Measurements from ENCODE around the gene S100A4. TPM values are rescaled to one million over a fixed set of nuclear protein-coding genes. Genes with fewer than 3 reads are reported as not detected.

The S100A4 gene
- total RNA-seq, 4 donors from 2014 or later: 40.8 to 138 (median 78.6) TPM

GRCh38 chr1:153532769-153533599 is 12.6 kb downstream of the S100A4 start:
- H3K9me3 ChIP-seq: no peaks in the 10 kb centered on the region
- no peaks in the 10 kb centered on the region for H3K27me3 ChIP-seq
- intact Hi-C loops (cut with DNase I; ENCODE audit: low total_unique reads): loop anchor here (1.0 kb wide), 1 partner anchor 35 kb away; no protein-coding TSS in a partner anchor
- in situ Hi-C loops (cut with MboI; ENCODE audit: low pct_ligation_motif_present in 1 of 4, low pct_unique_long_range_greater_than_20kb in 1 of 4, low sequenced_read_pairs in 3 of 4): loop anchor here in 1 of 4 donors (25.0 kb wide), 1 partner anchor 454 kb away; the partner anchor contains the start of genes JTB, RAB13 and RPS27
- WGBS, 2 donors (ENCODE audit: low coverage in 1 of 2): 0 to 18% methylated on average over 2 to 33 of the region's 34 CpGs
- TF ChIP-seq, protein P1, sequence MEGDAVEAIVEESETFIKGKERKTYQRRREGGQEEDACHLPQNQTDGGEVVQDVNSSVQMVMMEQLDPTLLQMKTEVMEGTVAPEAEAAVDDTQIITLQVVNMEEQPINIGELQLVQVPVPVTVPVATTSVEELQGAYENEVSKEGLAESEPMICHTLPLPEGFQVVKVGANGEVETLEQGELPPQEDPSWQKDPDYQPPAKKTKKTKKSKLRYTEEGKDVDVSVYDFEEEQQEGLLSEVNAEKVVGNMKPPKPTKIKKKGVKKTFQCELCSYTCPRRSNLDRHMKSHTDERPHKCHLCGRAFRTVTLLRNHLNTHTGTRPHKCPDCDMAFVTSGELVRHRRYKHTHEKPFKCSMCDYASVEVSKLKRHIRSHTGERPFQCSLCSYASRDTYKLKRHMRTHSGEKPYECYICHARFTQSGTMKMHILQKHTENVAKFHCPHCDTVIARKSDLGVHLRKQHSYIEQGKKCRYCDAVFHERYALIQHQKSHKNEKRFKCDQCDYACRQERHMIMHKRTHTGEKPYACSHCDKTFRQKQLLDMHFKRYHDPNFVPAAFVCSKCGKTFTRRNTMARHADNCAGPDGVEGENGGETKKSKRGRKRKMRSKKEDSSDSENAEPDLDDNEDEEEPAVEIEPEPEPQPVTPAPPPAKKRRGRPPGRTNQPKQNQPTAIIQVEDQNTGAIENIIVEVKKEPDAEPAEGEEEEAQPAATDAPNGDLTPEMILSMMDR (IDR thresholded peaks at IDR 0.05): peak; percentile 86 to 97 (median 92)
- TF ChIP-seq POLR2A (IDR thresholded peaks at IDR 0.05): peak; percentile 80
- no peak for TF ChIP-seq EP300 (IDR thresholded peaks at IDR 0.05; ENCODE audit: low read depth)
- TF ChIP-seq POLR2AphosphoS5 (IDR thresholded peaks at IDR 0.05): peak; percentile 38 to 83 (median 79)
- DNase-seq: peak; percentile 92
- H3K36me3 ChIP-seq: no peaks in the 10 kb centered on the region
- peak overlapping the region; percentile 95 to 100 (median 99) for H3K27ac ChIP-seq
- peak overlapping the region; percentile 1 to 81 (median 74) for H3K4me3 ChIP-seq
- peaks cover 17 to 58% (median 52%) of the 10 kb centered on the region in 4 donors for H3K4me1 ChIP-seq

DNA sequence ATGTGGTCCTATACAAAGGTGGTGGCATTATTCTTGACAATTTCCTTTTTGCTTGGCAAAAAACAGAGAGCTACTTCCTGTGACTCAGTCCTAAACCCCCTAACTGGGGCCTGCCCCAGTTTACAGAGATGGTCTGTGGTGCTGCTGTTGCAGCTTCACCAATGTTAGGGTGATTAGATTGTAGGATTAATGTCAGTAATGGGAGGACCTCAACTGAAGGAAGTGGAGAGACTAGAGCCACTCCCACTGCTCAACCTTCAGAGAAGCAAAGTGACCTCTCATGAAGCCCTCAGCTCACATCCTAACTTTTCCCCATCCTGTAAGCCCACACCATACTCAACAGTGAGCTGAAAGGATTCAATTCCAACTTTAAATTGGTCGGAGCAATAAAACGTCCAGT is 13.4 kb downstream of the S100A4 start:
- TF ChIP-seq EP300 (IDR thresholded peaks at IDR 0.05; ENCODE audit: low read depth) (no peak), POLR2AphosphoS5 (IDR thresholded peaks at IDR 0.05) (no peak), POLR2A (IDR thresholded peaks at IDR 0.05) (no peak)
- TF ChIP-seq, protein P1 (IDR thresholded peaks at IDR 0.05): no peak
- intact Hi-C loops (cut with DNase I; ENCODE audit: low total_unique reads): no loop called here
- Histone ChIP-seq H3K9me3 (no peaks in the 10 kb centered on the region), H3K27ac (peak overlapping the region; percentile 95 to 100 (median 99)), H3K4me1 (peaks cover 17 to 50% (median 46%) of the 10 kb centered on the region in 4 donors), H3K27me3 (no peaks in the 10 kb centered on the region), H3K36me3 (no peaks in the 10 kb centered on the region), H3K4me3 (peak overlapping the region in 1 of 4 donors; percentile 70)
- WGBS, 2 donors (ENCODE audit: low coverage in 1 of 2): 44 to 46% methylated on average over 2 of the region's 2 CpGs
- in situ Hi-C loops (cut with MboI; ENCODE audit: low pct_ligation_motif_present in 1 of 4, low pct_unique_long_range_greater_than_20kb in 1 of 4, low sequenced_read_pairs in 3 of 4): loop anchor here in 1 of 4 donors (25.0 kb wide), 1 partner anchor 455 kb away; the partner anchor contains the start of genes JTB, RAB13 and RPS27
- DNase-seq: no peak

DNA sequence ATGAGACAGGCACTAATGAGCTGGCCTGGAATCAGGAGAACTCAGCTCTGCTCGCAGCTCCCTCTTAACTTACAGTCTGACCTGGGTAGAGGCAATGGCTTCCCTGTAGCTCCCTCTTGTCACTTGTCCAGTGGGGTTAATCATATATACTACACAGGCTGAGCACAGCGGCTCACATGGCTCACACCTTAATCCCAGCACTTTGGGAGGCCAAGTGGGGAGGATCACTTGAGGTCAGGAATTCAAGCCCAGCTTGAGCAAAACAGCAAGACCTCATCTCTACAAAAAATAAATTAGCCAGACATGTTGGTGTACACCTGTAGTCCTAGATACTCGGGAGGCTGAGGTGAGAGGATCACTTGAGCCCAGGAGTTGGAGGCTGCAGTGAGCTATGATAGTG is 14.0 kb downstream of the S100A4 start:
- no peak overlapping the region for H3K4me3 ChIP-seq
- no peaks in the 10 kb centered on the region for H3K27me3 ChIP-seq
- H3K4me1 ChIP-seq: peaks cover 14 to 44% (median 41%) of the 10 kb centered on the region in 4 donors
- no peaks in the 10 kb centered on the region for H3K9me3 ChIP-seq
- in situ Hi-C loops (cut with MboI; ENCODE audit: low pct_ligation_motif_present in 1 of 4, low pct_unique_long_range_greater_than_20kb in 1 of 4, low sequenced_read_pairs in 3 of 4): loop anchor here in 1 of 4 donors (25.0 kb wide), 1 partner anchor 456 kb away; the partner anchor contains the start of genes JTB, RAB13 and RPS27
- 78 to 82% methylated on average over 1 to 3 of the region's 3 CpGs for WGBS, 2 donors (ENCODE audit: low coverage in 1 of 2)
- intact Hi-C loops (cut with DNase I; ENCODE audit: low total_unique reads): no loop called here
- H3K36me3 ChIP-seq: no peaks in the 10 kb centered on the region
- TF ChIP-seq POLR2AphosphoS5 (IDR thresholded peaks at IDR 0.05): no peak
- no peak for DNase-seq
- H3K27ac ChIP-seq: peak overlapping the region; percentile 95 to 100 (median 99)

- TF ChIP-seq, protein P1 (IDR thresholded peaks at IDR 0.05): no peak
- TF ChIP-seq POLR2A (IDR thresholded peaks at IDR 0.05) (no peak), POLR2AphosphoS5 (IDR thresholded peaks at IDR 0.05) (no peak), EP300 (IDR thresholded peaks at IDR 0.05; ENCODE audit: low read depth) (no peak)
- in situ Hi-C loops (cut with MboI; ENCODE audit: low pct_ligation_motif_present in 1 of 4, low pct_unique_long_range_greater_than_20kb in 1 of 4, low sequenced_read_pairs in 3 of 4): loop anchor here in 1 of 4 donors (25.0 kb wide), 1 partner anchor 460 kb away; the partner anchor contains the start of genes JTB, RAB13 and RPS27
- intact Hi-C loops (cut with DNase I; ENCODE audit: low total_unique reads): no loop called here
- WGBS, 2 donors (ENCODE audit: low coverage in 1 of 2): 78 to 92% methylated on average over 4 to 5 of the region's 5 CpGs
- no peaks in the 10 kb centered on the region for H3K27me3 ChIP-seq
- no peak overlapping the region for H3K4me3 ChIP-seq
- no peak overlapping the region for H3K27ac ChIP-seq
- DNase-seq: no peak
- H3K4me1 ChIP-seq: peaks cover 9 to 22% (median 10%) of the 10 kb centered on the region in 4 donors
- no peaks in the 10 kb centered on the region for H3K36me3 ChIP-seq
- H3K9me3 ChIP-seq: no peaks in the 10 kb centered on the region
These were observed 17.9 kb downstream of the S100A4 start for GRCh38 chr1:153527683-153528040.

All from transverse colon (tissue), 4 donors.